OCI-LY1 (cell line): ENCODE measurements around the gene ARMC6.

Experiments
- H2AFZ ChIP-seq: fragments of 200-600 bp; sonication (generic), shearing (Covaris generic); 2 replicates; pipeline ENCODE4 v1.6.0; 2014; ENCODE audit warnings: antibody characterized with exemption, mild to moderate bottlenecking, low read length
- H3F3A ChIP-seq: fragments of 200-600 bp; sonication (generic), shearing (Covaris generic); 2 replicates; pipeline ENCODE4 v1.6.0; 2014; ENCODE audit warnings: mild to moderate bottlenecking, antibody characterized with exemption, low read length, moderate library complexity; ENCODE audit not compliant: insufficient read depth
- H3K27ac ChIP-seq: fragments of 200-600 bp; sonication (generic); 2 replicates; pipeline ENCODE4 v1.5.1; 2014; ENCODE audit warnings: low read length, mixed run types, mild to moderate bottlenecking, low read depth; ENCODE audit not compliant: poor library complexity, severe bottlenecking
- H3K27me3 ChIP-seq: fragments of 200-600 bp; sonication (generic); 2 replicates; pipeline ENCODE4 v1.6.0; 2014; ENCODE audit warnings: antibody characterized with exemption, mild to moderate bottlenecking, low read length, moderate library complexity; ENCODE audit not compliant: insufficient read depth
- H3K36me3 ChIP-seq: fragments of 200-600 bp; sonication (generic); 2 replicates; pipeline ENCODE4 v1.6.1; 2014; ENCODE audit warnings: mild to moderate bottlenecking, antibody characterized with exemption, low read length, moderate library complexity, mixed read lengths; ENCODE audit not compliant: insufficient read depth
- H3K4me1 ChIP-seq: fragments of 200-600 bp; sonication (generic); 2 replicates; pipeline ENCODE4 v1.5.1; 2014; ENCODE audit warnings: mild to moderate bottlenecking, low read length, moderate library complexity; ENCODE audit not compliant: insufficient read depth, severe bottlenecking
- H3K4me2 ChIP-seq: fragments of 200-600 bp; sonication (generic), shearing (Covaris generic); 2 replicates; pipeline ENCODE4 v1.6.1; 2014; ENCODE audit warnings: low read length
- H3K4me3 ChIP-seq: fragments of 200-600 bp; sonication (generic); 2 replicates; pipeline ENCODE4 v1.5.1; 2014; ENCODE audit warnings: low read length, low read depth, mild to moderate bottlenecking, mixed read lengths; ENCODE audit not compliant: poor library complexity, severe bottlenecking
- H3K79me2 ChIP-seq: fragments of 200-600 bp; shearing (Covaris generic); 2 replicates; pipeline ENCODE4 v1.6.1; 2016; ENCODE audit warnings: mixed run types, low read length, mixed read lengths; ENCODE audit not compliant: insufficient read depth
- H3K9ac ChIP-seq: fragments of 200-600 bp; sonication (generic), shearing (Covaris generic); 2 replicates; pipeline ENCODE4 v1.6.1; 2014; ENCODE audit warnings: mild to moderate bottlenecking, low read length, mixed read lengths
- H3K9me2 ChIP-seq: fragments of 200-600 bp; sonication (generic), shearing (Covaris generic); 2 replicates; pipeline ENCODE4 v1.6.1; 2014; ENCODE audit warnings: low read depth, mild to moderate bottlenecking, low read length, mixed read lengths
- H3K9me3 ChIP-seq: fragments of 200-600 bp; shearing (Covaris generic); 2 replicates; pipeline ENCODE4 v1.6.1; 2014; ENCODE audit warnings: low read length, mixed read lengths
- H4K20me1 ChIP-seq: fragments of 200-600 bp; sonication (generic), shearing (Covaris generic); 2 replicates; pipeline ENCODE4 v1.6.0; 2016; ENCODE audit warnings: mild to moderate bottlenecking, low read length; ENCODE audit not compliant: insufficient read depth
- EZH2 ChIP-seq: fragments of 200-600 bp; sonication (generic), shearing (Covaris generic); IDR thresholded peaks from 2 replicates; pipeline ENCODE4 v1.8.0; 2017; ENCODE audit warnings: borderline replicate concordance, mixed run types, mild to moderate bottlenecking, antibody characterized with exemption, low read length, moderate library complexity, mixed read lengths
- TF ChIP-seq, protein P1 (sequence below): fragments of 200-600 bp; sonication (generic), shearing (Covaris generic); IDR thresholded peaks from 2 replicates; pipeline ENCODE4 v1.5.1; 2017; ENCODE audit warnings: mild to moderate bottlenecking, antibody characterized with exemption, low read length, moderate library complexity, mixed read lengths

Gene ARMC6

DNA sequence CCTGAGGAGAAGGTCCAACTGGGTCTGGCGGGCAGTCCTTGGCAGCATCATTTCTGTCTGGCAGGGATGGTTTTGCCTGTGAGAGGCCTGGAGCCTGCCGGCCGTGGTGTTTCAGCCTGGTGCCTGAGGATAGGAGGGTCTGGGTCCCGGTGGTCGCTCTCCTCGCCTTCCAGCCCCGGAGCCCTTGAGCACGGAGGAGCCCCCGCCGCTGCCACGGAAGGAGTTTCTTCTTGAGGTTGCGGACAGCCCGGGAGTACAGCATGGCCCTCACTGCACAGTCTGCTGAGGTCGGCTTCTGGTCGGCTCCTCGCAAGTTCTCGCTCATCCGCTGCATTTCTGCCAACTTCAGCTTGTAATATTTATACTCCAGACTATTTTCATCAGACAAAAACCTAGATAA is 23.5 kb upstream of the ARMC6 start:
- Histone ChIP-seq H3K27ac (no peak overlapping the region), H3K4me2 (no peak overlapping the region), H3K9ac (no peak overlapping the region), H3K9me2 (no peaks in the 10 kb centered on the region), H4K20me1 (no peaks in the 10 kb centered on the region), H3K27me3 (no peaks in the 10 kb centered on the region), H3K4me1 (no peaks in the 10 kb centered on the region), H3K4me3 (no peak overlapping the region), H3K36me3 (peaks cover 94% of the 10 kb centered on the region), H3F3A (no peaks in the 10 kb centered on the region), H3K9me3 (no peaks in the 10 kb centered on the region), H2AFZ (no peak overlapping the region), H3K79me2 (no peaks in the 10 kb centered on the region)
- TF ChIP-seq EZH2, result no peak
- TF ChIP-seq, protein P1, sequence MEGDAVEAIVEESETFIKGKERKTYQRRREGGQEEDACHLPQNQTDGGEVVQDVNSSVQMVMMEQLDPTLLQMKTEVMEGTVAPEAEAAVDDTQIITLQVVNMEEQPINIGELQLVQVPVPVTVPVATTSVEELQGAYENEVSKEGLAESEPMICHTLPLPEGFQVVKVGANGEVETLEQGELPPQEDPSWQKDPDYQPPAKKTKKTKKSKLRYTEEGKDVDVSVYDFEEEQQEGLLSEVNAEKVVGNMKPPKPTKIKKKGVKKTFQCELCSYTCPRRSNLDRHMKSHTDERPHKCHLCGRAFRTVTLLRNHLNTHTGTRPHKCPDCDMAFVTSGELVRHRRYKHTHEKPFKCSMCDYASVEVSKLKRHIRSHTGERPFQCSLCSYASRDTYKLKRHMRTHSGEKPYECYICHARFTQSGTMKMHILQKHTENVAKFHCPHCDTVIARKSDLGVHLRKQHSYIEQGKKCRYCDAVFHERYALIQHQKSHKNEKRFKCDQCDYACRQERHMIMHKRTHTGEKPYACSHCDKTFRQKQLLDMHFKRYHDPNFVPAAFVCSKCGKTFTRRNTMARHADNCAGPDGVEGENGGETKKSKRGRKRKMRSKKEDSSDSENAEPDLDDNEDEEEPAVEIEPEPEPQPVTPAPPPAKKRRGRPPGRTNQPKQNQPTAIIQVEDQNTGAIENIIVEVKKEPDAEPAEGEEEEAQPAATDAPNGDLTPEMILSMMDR, result no peak

DNA sequence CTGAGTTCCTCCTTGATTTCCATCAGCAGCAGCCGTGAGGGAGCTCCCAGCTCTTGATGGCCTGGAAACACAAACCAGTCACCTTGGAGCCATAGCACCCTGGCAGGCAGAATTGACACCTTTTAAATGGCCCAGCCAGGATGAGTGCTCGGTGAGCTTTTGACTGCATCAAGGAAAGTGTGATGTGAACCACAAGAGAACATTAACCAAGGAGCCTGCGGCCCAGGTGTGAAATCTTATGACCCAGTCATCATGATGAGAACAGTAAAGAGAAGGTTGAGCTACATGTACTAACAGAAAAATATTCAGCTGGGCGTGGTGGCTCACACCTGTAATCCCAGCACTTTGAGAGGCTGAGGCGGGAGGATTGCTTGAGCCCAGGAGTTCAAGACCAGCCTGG is 22.9 kb upstream of the ARMC6 start:
- no peaks in the 10 kb centered on the region for H3K9me3 ChIP-seq
- H3F3A ChIP-seq, result no peaks in the 10 kb centered on the region
- no peaks in the 10 kb centered on the region for H3K27me3 ChIP-seq
- peaks cover 93% of the 10 kb centered on the region for H3K36me3 ChIP-seq
- no peak for TF ChIP-seq EZH2
- TF ChIP-seq, protein P1, result no peak
- no peak overlapping the region for H3K4me3 ChIP-seq
- no peak overlapping the region for H3K4me2 ChIP-seq
- no peak overlapping the region for H3K27ac ChIP-seq
- H4K20me1 ChIP-seq, result no peaks in the 10 kb centered on the region
- no peaks in the 10 kb centered on the region for H3K79me2 ChIP-seq
- no peak overlapping the region for H3K9ac ChIP-seq
- H2AFZ ChIP-seq, result no peak overlapping the region
- H3K4me1 ChIP-seq, result no peaks in the 10 kb centered on the region
- no peaks in the 10 kb centered on the region for H3K9me2 ChIP-seq

DNA sequence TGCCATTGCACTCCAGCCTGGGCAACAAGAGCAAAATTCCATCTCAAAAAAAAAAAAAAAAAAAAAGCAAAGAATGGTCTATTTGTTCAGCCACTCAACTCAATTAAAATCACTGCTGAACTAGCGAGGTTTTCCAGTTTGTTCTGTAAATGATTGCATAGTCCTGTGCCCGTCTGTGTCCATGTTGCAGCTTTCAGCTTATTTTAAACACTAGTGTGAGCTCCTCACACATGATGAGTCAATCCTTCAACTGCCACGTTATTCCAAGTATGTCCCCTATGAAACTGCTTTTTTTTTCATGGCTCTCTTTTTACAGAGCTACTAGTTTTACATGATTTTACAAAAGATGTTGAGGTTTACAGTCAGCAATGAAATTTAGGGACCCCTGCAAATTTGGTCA is 12.3 kb upstream of the ARMC6 start:
- H3K9ac ChIP-seq, result no peak overlapping the region
- H2AFZ ChIP-seq, result no peak overlapping the region
- H4K20me1 ChIP-seq, result no peaks in the 10 kb centered on the region
- no peaks in the 10 kb centered on the region for H3K4me1 ChIP-seq
- H3K9me2 ChIP-seq, result no peaks in the 10 kb centered on the region
- no peak overlapping the region for H3K27ac ChIP-seq
- peaks cover 36% of the 10 kb centered on the region for H3K79me2 ChIP-seq
- H3K27me3 ChIP-seq, result no peaks in the 10 kb centered on the region
- no peaks in the 10 kb centered on the region for H3F3A ChIP-seq
- peaks cover 90% of the 10 kb centered on the region for H3K36me3 ChIP-seq
- TF ChIP-seq EZH2, result no peak
- TF ChIP-seq, protein P1, result no peak
- no peak overlapping the region for H3K4me2 ChIP-seq
- no peak overlapping the region for H3K4me3 ChIP-seq
- no peaks in the 10 kb centered on the region for H3K9me3 ChIP-seq
